GM19455 (cell line): Measurements from ENCODE around the gene PABPN1L.

Experiments used
- ATAC-seq: cut with Tn5 transposase; IDR thresholded peaks from one replicate; pipeline ENCODE4 v1.9.1; 2021; ENCODE audit not compliant: unreplicated experiment

The PABPN1L gene

DNA sequence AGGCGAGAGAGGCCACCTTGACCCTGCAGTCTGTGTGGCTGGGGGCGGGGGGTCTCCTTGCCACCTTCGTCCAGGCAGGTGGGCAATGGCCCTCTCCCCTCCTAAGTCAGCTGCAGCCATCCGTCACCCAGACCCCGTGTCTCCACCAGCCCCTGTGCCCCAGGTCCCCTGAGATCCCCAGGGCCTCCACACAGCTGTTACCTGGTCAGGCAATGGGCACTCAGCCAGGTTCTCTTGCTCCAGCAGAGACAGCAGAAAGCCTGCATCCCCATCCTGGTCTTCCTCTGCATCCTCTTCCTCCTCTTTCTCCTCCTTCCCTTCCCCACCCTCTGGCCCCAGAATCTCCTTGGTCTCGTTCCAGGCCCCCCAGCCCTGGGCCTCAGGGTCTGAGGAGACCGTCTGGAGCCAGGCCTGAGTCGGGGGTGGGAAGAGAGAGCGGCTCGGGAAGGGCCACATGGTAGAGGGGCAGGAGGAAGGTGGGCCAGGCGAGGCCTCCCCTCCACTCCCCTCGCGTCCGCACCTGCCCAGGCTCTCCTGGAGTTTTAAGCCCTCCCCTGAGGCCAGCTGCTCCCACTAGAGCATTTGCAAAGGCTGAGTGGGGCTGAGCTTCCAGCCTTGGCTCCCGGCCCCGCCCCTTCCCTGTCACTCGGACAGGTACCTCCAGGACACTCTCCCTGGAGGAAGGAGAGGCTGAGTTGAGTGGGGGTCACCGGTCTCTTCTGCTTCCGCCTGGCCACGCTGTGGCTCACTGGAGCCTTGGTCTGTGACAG lies at the start of gene PABPN1L:
TSS of gene PABPN1L (minus strand) at position 510 of the 770 bp plus-strand sequence. CDS start at position 456, 54 bp downstream.
- ATAC-seq: no peak

- no peak for ATAC-seq
These were observed 49.3 kb upstream of the PABPN1L start for GRCh38 chr16:88915639-88916327.

GRCh38 chr16:88914750-88915368 lies 48.4 kb upstream of the PABPN1L start:
- no peak for ATAC-seq

GRCh38 chr16:88913870-88914269 lies 47.4 kb upstream of the PABPN1L start:
- ATAC-seq: no peak

- no peak for ATAC-seq
These were observed 46.6 kb upstream of the PABPN1L start for GRCh38 chr16:88913001-88913612.

DNA sequence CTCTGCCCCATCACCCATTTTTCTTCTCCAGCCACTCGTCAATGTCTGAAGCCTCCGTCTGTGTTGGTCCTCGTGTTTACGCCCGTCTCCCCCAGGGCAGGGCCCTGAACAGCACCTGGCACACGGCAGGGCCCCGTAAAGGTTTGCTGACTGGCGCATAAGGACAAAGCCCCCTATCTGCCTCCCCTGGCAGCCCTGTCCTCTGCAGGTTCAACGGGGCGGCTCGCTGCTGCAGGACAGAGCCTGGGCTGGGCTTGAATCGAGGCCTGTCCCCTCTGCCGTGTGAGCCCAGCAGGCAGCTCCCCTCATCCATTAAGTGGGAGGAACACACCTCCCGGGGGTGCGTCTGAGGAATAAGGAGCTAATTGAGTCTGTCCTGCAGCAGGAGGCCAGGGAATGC lies 46.1 kb upstream of the PABPN1L start:
- ATAC-seq: no peak

DNA sequence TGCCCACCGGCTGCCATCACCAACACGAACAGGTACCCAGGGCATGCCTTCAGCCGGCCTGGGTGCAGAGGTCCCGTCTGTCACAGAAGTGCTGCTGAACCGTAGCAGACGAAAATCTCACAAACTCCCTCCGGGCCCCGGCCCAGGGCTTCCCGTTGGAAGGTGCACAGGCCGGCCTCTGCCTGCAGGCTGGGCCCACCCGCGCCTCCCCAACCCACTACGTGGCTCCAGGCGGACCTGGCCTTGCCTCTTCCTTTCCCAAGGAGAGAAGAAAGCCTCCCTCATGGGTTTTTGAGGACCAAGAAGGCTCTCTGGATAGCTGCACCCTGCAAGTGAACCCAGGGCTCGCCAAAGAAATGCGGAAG lies 45.5 kb upstream of the PABPN1L start:
- ATAC-seq: no peak

DNA sequence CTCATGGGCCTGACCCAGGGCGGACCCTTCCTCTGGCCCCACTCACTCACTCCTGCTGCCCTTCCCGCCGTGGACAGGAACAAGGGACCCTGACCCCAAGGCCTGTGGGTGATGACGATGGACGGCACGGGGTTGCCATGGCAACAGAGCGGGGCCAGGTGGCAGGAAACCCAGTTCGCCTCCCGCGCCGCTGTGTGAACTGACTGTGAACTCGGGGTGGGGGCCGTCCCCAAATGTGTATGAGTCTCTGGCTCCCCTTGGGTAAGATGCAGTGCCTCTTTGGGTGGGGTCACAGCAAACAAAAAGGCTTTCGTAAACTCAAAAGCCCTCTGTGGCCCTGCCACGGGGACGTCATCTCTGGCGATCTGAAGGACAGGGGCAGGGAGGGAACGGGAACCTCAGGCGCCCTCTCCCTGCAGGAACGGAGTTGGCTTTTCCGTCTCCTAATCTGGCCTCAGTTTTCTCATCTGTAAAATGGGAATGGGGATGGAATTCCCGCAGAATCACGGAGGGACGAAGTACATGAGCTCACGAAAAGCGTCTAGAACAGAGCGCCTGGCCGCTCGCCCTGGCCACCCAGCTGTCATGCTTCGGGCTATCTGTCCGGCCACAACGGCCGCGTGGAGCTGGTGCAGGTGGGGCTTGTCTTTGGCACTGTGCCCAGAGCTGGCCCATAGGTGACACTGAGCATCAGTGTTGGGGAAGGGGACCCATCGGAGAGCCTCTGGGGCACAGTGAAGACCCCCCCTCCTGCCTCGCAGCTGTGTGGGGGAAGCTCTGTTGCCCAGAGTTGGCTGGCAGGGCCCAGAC lies 44.9 kb upstream of the PABPN1L start:
- no peak for ATAC-seq

GRCh38 chr16:88910284-88911135 lies 44.0 kb upstream of the PABPN1L start:
- no peak for ATAC-seq

DNA sequence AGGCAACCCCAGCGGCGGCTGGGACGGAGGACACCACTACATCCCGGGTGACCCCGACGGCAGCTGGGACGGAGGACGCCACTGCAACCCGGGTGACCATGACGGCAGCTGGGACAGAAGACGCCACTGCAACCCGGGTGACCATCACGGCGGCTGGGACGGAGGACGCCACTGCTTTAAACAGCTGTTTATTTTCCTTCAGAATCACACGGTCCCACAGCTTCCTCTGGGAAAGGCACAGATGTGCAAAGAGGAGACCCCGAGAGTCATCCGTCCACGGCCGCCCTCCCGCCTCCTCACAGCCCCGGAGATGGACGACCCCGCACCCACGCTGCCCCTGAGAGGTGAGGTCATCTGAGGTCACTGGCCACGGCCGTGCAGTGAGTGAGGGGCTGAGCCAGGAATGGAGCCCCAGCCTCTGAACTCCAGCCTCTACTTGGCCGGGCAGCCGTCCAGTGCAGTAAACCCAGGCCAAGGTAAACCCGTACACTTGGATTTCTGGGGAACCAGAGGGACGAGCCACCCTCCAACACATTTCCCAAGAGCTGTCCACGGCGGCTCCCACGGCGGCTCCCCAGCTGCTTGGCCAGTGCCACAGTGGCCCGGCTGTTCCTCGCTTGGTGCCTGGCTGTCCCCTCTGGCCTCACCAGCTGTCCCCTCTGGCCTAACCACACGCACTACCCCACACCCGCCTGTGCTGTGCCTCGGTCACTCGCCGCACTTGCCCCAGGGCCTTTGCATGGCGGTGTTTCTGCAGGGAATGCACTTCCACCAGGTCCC lies 43.2 kb upstream of the PABPN1L start:
- no peak for ATAC-seq

GRCh38 chr16:88908307-88908706 lies 41.8 kb upstream of the PABPN1L start:
- ATAC-seq: no peak

DNA sequence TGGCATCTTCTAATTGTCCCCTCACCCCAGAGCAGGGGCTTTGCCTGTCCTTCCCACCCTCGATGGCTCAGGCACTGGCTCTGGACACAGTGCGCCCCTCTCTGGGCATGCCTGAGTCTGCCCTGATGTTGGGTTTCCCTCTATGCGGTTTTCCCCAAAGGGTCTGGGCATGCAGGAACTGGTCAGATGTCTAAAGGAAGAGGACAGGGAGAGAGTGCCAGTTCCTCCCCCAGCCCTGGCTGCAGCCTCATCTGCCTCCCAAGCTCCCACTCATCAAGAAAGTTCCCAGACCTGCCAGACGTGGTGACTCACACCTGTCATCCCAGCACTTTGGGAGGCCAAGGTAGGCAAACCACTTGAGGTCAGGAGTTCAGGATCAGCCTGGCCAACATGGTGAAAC lies 41.3 kb upstream of the PABPN1L start:
- no peak for ATAC-seq

DNA sequence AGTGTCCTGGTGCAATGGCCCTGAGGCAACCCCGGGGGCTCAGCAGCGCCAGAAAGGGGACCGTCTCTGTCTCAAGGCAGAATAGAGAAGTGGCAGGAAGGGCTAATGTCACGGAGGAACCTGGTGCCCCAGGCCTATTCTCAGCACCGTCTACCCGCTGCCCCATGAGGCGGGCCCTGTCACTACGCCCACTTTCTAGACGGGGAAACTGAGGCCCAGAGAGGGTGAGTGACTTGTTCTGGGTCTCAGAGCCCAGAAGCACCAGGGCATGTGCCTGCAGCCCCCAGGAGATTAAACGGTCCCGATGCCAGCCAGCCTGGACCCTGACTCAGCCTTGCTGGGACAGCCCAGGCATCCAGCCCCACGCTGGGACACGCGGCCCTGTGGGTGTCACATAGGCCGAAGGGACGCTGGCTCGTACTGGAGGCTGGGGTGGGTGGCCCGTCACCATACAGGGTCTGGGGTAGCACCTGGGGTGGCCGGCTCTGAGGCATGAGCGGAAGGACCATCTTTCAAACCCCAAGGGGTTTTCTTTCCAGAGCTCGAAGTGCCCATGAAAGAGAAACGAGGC lies 40.2 kb upstream of the PABPN1L start:
- ATAC-seq: no peak

GRCh38 chr16:88906020-88906419 lies 39.6 kb upstream of the PABPN1L start:
- no peak for ATAC-seq

DNA sequence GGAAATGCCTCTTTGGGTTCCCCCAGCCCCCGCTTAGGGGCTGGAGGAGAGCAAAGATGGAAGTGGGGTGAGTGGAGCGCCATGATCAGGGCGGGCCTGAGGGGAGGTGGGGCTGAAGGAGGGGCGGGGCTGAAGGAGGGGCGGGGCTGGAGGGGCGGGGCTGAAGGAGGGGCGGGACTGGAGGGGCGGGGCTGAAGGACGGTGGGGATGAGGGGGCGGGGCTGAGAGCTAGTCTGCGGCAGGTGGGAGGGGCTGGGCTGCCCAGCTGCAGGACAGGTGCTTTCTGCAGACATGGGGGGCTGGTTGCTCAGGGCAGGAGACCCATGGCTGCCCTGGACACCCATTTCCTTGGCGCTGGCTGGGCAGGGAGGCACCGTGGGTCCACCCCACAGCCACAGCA lies 39.1 kb upstream of the PABPN1L start:
- no peak for ATAC-seq

DNA sequence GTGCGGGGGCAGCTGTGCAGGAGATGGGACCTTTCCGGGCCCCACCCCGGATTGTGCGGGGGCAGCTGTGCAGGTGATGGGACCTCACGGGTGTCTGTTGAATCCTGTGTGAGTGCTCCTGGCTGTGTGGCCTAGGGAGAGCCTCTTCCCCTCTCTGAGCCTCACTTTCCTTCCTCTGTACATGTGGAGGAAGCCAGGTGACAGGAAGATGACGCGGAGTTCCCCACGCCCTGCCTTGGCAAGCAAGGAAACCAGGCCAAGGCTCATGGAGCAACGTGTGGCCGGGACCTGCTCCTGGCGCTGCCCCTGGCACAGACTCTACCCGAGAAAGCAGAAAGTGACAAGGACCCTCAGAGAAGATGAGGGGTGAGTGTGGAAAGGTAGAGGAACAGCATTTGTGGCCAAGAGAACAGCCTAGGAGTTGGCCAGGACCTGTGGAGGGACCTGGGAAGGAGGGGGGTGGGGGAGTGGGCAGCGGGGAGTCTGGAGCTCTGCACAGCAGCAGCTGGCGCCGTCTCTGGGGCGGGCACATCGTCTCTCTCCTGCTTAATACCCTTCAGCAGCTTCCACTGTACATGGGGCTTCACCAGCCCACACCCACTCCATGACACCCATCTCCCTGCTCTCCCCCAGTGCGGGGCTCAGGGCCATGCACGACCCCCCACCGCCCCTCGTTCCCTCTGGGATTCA lies 38.4 kb upstream of the PABPN1L start:
- no peak for ATAC-seq

DNA sequence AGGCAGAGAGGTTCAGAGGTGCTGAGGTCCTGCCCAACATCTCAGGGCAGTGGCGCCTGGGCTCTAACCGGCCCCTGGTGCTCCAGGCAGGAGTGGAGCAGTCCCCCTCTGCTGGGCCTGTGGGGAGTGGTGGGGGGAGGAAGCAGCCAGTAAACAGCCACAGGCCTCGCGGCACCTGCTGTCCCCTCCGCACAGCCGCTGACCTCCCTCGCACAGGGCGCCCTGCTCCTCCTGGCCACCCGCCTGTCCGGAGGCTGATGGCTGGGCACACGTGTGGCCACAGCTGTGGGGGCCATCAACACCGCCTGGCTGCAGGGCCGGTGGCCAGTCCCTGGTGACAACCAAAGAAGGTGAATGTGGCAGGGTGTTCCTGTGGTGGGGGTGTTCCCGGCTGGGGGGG lies 36.8 kb upstream of the PABPN1L start:
- no peak for ATAC-seq

DNA sequence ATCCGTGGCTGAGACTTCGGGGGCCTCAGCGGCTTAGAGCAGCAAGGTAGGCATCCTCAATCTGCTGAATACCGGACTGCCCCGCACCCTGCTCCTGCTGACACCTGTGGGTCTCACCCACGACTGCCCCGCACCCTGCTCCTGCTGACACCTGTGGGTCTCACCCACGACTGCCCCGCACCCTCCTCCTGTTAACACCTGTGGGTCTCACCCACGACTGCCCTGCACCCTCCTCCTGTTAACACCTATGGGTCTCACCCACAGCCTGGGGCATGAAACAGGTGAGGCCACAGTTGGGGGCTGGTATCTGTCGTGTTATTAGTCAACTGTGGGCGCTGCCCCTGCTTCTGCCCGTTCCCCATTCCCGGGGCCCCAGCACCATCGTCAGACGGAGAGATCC lies 36.3 kb upstream of the PABPN1L start:
- no peak for ATAC-seq
